PC-9 (cell line): Measurements from ENCODE around the gene PRSS21. TPM values are rescaled to one million over a fixed set of nuclear protein-coding genes. Genes with fewer than 3 reads are reported as not detected.

Experiments
- BruUV-seq: library from RNA; stranded (reverse); fragments of 400-500 nt; replicated peaks from 2 replicates; lab custom pipeline; 2021; lab: Mats Ljungman, UMichigan
- CTCF ChIA-PET: fragments of 300-600 bp; sonication (Branson Sonifier 250); formaldehyde crosslinking; loops from one replicate; lab custom pipeline; 2022; ENCODE audit warnings: antibody characterized with exemption; lab: Charles Lee
- POLR2A ChIA-PET: fragments of 300-600 bp; sonication (Branson Sonifier 250); formaldehyde crosslinking; loops from one replicate; lab custom pipeline; 2022; ENCODE audit warnings: antibody characterized with exemption; ENCODE audit not compliant: unreplicated experiment; lab: Charles Lee
- DNase-seq, 2 experiments: peaks; one replicate each; pipeline versions ENCODE4 v3.0.0 to v3.0.0-alpha.2; 2015 to 2022; ENCODE audit warnings: mixed read lengths in 1 of 2
- H2AFZ ChIP-seq: fragments of 200-600 bp; sonication (generic); 2 replicates; pipeline ENCODE4 v1.8.1; 2017; ENCODE audit warnings: antibody characterized with exemption
- H3F3A ChIP-seq: fragments of 200-600 bp; sonication (generic); 2 replicates; pipeline ENCODE4 v1.8.1; 2017; ENCODE audit warnings: antibody characterized with exemption, mild to moderate bottlenecking, low read depth; ENCODE audit not compliant: insufficient read depth
- H3K27ac ChIP-seq: fragments of 200-600 bp; sonication (generic); 2 replicates; pipeline ENCODE4 v1.6.1; 2016; ENCODE audit warnings: mixed run types
- H3K27me3 ChIP-seq: fragments of 200-600 bp; sonication (generic); 2 replicates; pipeline ENCODE4 v1.6.1; 2016; ENCODE audit warnings: low read depth, mixed run types; ENCODE audit not compliant: insufficient read depth
- H3K36me3 ChIP-seq: fragments of 200-600 bp; sonication (generic); 2 replicates; pipeline ENCODE4 v1.6.1; 2016; ENCODE audit warnings: low read depth, mixed run types
- H3K4me1 ChIP-seq: fragments of 200-600 bp; sonication (generic); replicated peaks from 2 replicates; pipeline ENCODE4 v1.6.1; 2016; ENCODE audit warnings: mixed run types; ENCODE audit not compliant: insufficient read depth
- H3K4me2 ChIP-seq: fragments of 200-600 bp; sonication (generic); 2 replicates; pipeline ENCODE4 v1.6.1; 2017; ENCODE audit warnings: mixed run types
- H3K4me3 ChIP-seq: fragments of 200-600 bp; sonication (generic); 2 replicates; pipeline ENCODE4 v1.6.1; 2016; ENCODE audit warnings: mixed run types
- H3K79me2 ChIP-seq: fragments of 200-600 bp; sonication (generic); 2 replicates; pipeline ENCODE4 v1.6.1; 2017; ENCODE audit warnings: low read depth, mixed run types
- H3K9me2 ChIP-seq: fragments of 200-600 bp; sonication (generic); 2 replicates; pipeline ENCODE4 v1.8.1; 2017; ENCODE audit warnings: mild to moderate bottlenecking; ENCODE audit not compliant: insufficient read depth
- H3K9me3 ChIP-seq: fragments of 200-600 bp; sonication (generic); 2 replicates; pipeline ENCODE4 v1.8.1; 2016; ENCODE audit warnings: low read depth; ENCODE audit not compliant: insufficient read depth
- H4K20me1 ChIP-seq: fragments of 200-600 bp; sonication (generic); 2 replicates; pipeline ENCODE4 v1.8.1; 2017; ENCODE audit not compliant: insufficient read depth
- EZH2 ChIP-seq: fragments of 200-600 bp; sonication (generic); IDR thresholded peaks from 2 replicates; pipeline ENCODE4 v1.8.0; 2017; ENCODE audit warnings: antibody characterized with exemption, low read depth
- intact Hi-C: fragments of 100-400 bp; cut with micrococcal nuclease; formaldehyde crosslinking; loops from one replicate; pipeline ENCODE4 v1.10.0; 2022; ENCODE audit not compliant: unreplicated experiment
- total RNA-seq: library from RNA; stranded (reverse); gene quantifications from 2 replicates; pipeline ENCODE4 v1.2.3, GENCODE V29; 2021
- TF ChIP-seq, protein P1 (sequence below): fragments of 200-600 bp; sonication (generic); conservative IDR thresholded peaks from 2 replicates; pipeline ENCODE4 v1.6.1; 2017; ENCODE audit warnings: mixed run types, antibody characterized with exemption, mild to moderate bottlenecking, moderate library complexity

Gene PRSS21
- total RNA-seq, 1 experiment from 2014 or later, result 61.2 TPM

DNA sequence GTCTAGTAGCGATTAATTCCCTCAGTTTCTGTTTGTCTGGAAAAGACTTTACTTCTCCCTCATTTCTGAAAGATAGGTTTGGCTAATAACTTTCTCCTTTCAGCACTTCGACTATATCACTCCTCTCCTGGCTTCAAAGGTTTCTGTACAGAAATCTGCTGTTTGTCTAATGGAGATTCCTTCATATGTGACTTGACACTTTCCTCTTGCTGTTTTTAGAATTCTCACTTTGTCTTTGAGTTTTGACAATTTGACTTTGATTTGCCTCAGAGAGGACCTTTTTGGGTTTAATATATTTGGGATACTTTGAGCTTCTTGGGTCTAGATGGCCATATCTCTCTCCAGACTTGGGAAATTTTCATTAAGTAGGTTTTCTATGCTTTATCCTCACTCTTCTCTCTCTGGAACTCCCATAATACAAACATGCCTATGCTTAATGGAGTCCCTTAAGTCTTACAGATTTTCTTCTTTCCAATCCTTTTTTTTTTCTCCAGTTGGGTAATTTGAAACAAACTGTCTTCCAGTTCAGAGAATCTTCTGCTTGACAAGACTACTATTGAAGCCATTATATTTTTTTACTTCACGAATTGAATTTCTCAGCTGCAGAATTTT is 7.8 kb upstream of the PRSS21 start:
- peaks cover 9% of the 10 kb centered on the region; the same call in 1 of the 2 replicates for H3K4me1 ChIP-seq
- no peaks in the 10 kb centered on the region for H3K9me3 ChIP-seq
- BruUV-seq, result no TSS peak
- DNase-seq, result no peak
- H3K4me2 ChIP-seq, result no peak overlapping the region
- 0 out of 2 replicates have a peak, but pooled peaks cover 3% of the 10 kb centered on the region for H3F3A ChIP-seq
- no peaks in the 10 kb centered on the region for H3K9me2 ChIP-seq
- H4K20me1 ChIP-seq, result no peaks in the 10 kb centered on the region
- no peaks in the 10 kb centered on the region for H3K36me3 ChIP-seq
- no peak overlapping the region for H3K4me3 ChIP-seq
- intact Hi-C loops, result no loop called here
- H3K27me3 ChIP-seq, result 0 out of 2 replicates have a peak, but pooled peaks cover 3% of the 10 kb centered on the region
- no peak overlapping the region for H3K27ac ChIP-seq
- ChIA-PET CTCF (interaction anchor here (0.7 kb wide), 1 partner anchor 296 kb away, joined by 5 read pairs; no protein-coding TSS in a partner anchor), POLR2A (no interaction called here)
- no peak overlapping the region for H2AFZ ChIP-seq
- H3K79me2 ChIP-seq, result no peaks in the 10 kb centered on the region
- TF ChIP-seq EZH2, result no peak
- TF ChIP-seq, protein P1, sequence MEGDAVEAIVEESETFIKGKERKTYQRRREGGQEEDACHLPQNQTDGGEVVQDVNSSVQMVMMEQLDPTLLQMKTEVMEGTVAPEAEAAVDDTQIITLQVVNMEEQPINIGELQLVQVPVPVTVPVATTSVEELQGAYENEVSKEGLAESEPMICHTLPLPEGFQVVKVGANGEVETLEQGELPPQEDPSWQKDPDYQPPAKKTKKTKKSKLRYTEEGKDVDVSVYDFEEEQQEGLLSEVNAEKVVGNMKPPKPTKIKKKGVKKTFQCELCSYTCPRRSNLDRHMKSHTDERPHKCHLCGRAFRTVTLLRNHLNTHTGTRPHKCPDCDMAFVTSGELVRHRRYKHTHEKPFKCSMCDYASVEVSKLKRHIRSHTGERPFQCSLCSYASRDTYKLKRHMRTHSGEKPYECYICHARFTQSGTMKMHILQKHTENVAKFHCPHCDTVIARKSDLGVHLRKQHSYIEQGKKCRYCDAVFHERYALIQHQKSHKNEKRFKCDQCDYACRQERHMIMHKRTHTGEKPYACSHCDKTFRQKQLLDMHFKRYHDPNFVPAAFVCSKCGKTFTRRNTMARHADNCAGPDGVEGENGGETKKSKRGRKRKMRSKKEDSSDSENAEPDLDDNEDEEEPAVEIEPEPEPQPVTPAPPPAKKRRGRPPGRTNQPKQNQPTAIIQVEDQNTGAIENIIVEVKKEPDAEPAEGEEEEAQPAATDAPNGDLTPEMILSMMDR, result no peak

DNA sequence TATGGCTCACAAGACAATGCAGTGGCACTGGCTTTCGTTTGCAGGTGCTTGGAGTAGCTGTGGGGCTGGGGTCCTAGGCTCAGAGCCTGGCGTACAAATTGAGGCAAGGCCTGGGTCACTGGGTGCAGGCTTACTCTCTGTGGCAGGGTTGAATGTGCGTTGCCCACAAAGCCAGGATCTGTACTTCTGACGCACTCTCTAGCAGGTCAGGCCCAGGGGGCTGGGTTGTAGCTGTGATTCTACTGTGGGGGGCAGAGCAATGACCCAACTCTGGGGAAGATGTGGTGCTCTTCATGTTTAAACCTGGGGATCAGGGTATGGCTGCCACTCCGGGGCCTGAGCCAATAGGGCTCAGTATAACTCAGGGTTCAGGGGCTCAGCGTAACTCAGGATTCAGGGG is 6.4 kb upstream of the PRSS21 start:
- ChIA-PET POLR2A (interaction anchor here (0.6 kb wide), 1 partner anchor 44 kb away, joined by 4 read pairs; no protein-coding TSS in a partner anchor), CTCF (no interaction called here)
- Histone ChIP-seq H3K9me3 (no peaks in the 10 kb centered on the region), H3K27me3 (0 out of 2 replicates have a peak, but pooled peaks cover 3% of the 10 kb centered on the region), H3K36me3 (no peaks in the 10 kb centered on the region), H3F3A (peaks cover 7% of the 10 kb centered on the region; the same call in 1 of the 2 replicates), H3K4me3 (no peak overlapping the region), H3K4me1 (peaks cover 9% of the 10 kb centered on the region; the same call in 1 of the 2 replicates), H3K79me2 (no peaks in the 10 kb centered on the region), H4K20me1 (no peaks in the 10 kb centered on the region), H3K27ac (no peak overlapping the region), H3K4me2 (no peak overlapping the region), H2AFZ (no peak overlapping the region), H3K9me2 (no peaks in the 10 kb centered on the region)
- no TSS peak for BruUV-seq
- TF ChIP-seq, protein P1, result no peak
- TF ChIP-seq EZH2, result no peak
- DNase-seq, result no peak
- intact Hi-C loops, result no loop called here

DNA sequence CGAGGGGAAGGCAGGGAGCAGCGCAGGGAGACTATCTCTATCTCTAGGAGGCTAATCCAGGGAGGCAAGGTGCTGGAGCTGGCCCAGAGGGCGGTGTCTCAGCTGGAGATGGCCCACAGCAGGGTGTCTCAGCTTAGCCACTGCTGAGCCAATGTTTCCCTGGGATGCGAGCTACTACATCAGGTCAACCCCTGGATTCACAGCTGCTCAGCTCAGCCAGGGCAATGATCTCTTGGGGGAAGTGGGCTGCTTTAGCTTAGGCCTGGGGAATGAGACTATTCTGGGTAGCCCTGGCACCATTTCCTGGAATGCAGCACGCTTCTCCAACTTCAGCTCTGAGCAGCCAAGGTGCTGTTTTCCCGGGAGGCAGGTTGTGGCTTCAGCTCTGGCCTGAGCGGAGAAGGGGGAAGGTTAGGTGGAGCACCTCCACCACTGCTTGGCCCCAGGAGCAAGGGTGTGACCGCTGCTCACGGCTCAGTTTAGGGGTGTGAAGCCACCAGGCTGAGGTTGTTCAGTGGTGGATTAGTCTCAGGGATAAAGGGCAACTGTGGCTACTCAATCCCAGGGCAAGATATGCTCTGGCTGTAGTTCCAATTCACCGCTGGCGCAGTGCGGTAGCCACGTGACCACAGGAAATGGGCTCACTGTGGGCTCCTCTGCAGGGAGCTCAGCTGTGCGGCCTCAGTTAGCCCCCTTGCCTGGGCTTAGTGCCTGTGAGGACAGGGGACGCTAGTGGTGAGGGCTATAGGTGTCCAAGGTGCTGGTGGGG is 5.2 kb upstream of the PRSS21 start:
- intact Hi-C loops, result no loop called here
- H3K9me2 ChIP-seq, result no peaks in the 10 kb centered on the region
- no peaks in the 10 kb centered on the region for H3K9me3 ChIP-seq
- no peak overlapping the region for H2AFZ ChIP-seq
- H3K27me3 ChIP-seq, result 0 out of 2 replicates have a peak, but pooled peaks cover 3% of the 10 kb centered on the region
- 0 out of 2 replicates have a peak, but pooled peaks cover 11% of the 10 kb centered on the region for H3K79me2 ChIP-seq
- peaks cover 9% of the 10 kb centered on the region; the same call in 1 of the 2 replicates for H3F3A ChIP-seq
- no peaks in the 10 kb centered on the region for H3K36me3 ChIP-seq
- H4K20me1 ChIP-seq, result no peaks in the 10 kb centered on the region
- peaks cover 20% of the 10 kb centered on the region for H3K4me1 ChIP-seq
- CTCF ChIA-PET, result no interaction called here
- BruUV-seq, result no TSS peak
- H3K4me2 ChIP-seq, result no peak overlapping the region
- POLR2A ChIA-PET, result interaction anchor here (0.6 to 0.7 kb wide), 3 partner anchors 11 to 121 kb away, joined by 3 to 8 read pairs (median 4); no protein-coding TSS in a partner anchor
- H3K4me3 ChIP-seq, result no peak overlapping the region
- no peak for TF ChIP-seq EZH2
- TF ChIP-seq, protein P1, result no peak
- H3K27ac ChIP-seq, result no peak overlapping the region
- peak in 1 of 2 experiments; percentile 25 for DNase-seq
